Measurements from ENCODE around the gene METAP1D.

DNA sequence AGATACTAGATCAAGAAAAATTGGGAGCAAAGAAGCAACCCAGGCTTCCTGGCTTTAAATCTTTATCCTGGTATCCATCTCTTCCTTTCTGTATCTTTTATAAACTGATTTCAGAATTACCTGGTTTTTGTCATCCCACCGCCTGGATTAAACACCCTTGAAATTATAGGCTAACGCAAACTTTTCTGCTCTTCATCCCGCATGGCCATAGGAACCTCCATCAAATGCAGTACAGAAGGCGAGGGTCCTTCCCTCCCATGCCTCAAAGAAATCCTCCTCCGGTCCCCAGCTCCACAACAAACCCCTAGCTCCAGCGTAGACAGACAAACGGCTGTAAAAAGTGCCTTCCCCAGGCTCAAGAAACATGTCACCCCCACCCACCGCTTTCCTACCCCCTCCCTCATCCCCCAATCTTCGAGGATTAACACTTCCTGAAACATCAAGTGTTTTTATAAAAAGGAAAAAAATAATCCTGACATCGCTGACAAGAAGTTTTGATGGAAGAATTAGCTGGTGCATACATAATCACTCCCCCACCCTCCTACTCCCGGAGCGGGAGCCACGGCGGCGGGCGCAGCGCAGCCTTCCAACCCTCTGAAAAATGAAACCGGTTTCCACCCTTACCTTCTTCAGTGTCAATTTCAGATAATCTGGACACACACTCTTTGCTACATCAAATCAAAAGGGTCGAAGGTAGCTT lies 93.1 kb downstream of the METAP1D start:
- no peak for TF ChIP-seq EZH2 (IDR thresholded peaks at IDR 0.05)
- TF ChIP-seq POLR2AphosphoS5 (IDR thresholded peaks at IDR 0.05; ENCODE audit: borderline replicate concordance, low read depth, low read length) = no peak

All from SK-N-MC (cell line).